ENCODE data around the gene CNOT6.

CNOT6 gene

GRCh38 chr5:180580681-180581080 is 86.5 kb downstream of the CNOT6 start:
- DNase-seq (ENCODE audit: low read depth), result no peak

- no peak for DNase-seq (ENCODE audit: low read depth)
Measured at GRCh38 chr5:180583738-180584137, 89.6 kb downstream of the CNOT6 start.

DNA sequence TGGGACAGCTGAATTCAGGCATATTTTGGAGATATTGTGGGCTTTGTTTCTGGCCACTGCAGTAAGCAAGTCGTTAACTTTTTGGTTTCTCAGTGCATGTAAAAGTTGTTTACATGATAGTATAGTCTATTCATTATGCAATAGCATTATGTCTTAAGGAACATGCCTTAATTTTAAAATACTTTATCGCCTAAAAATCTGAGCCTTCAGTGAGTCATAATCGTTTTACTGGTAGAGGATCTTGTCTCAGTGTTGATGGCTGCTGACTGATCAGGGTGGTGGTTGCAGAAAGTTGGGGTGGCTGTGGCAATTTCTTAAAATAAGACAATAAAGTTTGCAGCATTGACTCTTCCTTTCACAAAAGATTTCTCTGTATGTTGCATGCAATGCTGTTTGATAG is 92.0 kb downstream of the CNOT6 start:
- no peak for DNase-seq (ENCODE audit: low read depth)

- DNase-seq (ENCODE audit: low read depth), result no peak
Measured at GRCh38 chr5:180586870-180587269, 92.7 kb downstream of the CNOT6 start.

DNA sequence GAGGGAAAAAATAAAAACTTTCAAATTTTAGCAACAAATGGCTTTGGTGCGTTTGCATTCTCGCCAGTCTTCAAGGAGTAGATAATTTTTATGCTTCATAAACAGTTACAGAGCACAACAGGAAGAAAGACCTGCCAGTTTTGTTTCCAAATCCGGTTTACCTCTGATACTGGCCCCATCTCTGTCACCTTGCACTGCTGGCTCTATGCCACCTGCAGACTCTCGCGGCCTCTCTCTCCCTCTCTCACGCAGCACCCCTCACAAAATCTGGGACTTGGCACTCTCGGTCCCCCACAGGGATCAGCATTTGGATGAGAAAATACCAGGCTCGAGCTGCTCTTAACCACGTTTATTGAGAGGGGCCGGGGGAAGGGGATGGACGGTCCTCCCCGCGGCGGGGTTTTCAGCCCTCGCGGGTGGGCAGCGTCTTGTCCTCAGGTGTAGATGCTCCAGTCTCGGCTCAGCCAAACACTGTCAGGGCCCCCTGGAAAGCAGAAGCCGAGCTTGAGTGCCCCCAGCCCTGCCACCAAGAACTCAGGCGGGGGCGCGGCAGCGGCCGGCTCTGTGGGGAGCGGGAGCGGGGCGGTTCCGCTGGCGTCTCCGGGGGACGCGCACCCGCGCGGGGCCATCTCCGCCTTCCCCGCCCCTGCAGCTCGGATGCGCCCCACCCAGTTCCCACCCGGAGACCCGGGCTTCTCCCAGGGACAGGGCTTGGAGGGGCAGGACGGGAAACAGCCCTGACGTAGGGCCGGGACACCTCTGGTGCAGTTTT is 95.8 kb downstream of the CNOT6 start:
- DNase-seq (ENCODE audit: low read depth), result no peak

GRCh38 chr5:180590543-180591310 is 96.5 kb downstream of the CNOT6 start:
- no peak for DNase-seq (ENCODE audit: low read depth)

DNA sequence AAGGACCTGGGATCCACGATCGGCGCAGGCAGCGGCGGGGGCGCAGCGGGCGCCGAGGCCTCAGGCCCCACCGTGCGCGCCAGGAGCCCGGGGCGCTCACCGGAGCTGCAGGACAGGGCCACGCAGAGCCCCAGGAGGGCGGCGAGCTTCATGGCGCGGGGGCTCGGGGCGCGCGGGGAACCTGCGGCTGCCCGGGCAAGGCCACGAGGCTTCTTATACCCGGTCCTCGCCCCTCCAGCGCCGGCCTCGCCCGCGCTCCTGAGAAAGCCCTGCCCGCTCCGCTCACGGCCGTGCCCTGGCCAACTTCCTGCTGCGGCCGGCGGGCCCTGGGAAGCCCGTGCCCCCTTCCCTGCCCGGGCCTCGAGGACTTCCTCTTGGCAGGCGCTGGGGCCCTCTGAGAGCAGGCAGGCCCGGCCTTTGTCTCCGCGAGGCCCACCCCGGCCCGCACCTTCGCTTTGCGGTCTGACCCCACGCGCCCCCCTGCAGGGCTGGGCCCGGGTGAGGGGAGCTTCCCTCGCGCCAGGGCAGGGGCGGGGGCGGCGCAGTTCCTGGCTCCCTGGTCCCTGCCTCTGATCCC is 97.2 kb downstream of the CNOT6 start, which contains the start of gene SCGB3A1:
Gene SCGB3A1 (minus strand): TSS at position 189 of the 577 bp plus-strand sequence. CDS start 37 bp downstream, at position 152.
- DNase-seq (ENCODE audit: low read depth), result no peak

- no peak for DNase-seq (ENCODE audit: low read depth)
Measured at GRCh38 chr5:180592176-180592575, 98.0 kb downstream of the CNOT6 start.

GRCh38 chr5:180593446-180594206 is 99.4 kb downstream of the CNOT6 start:
- DNase-seq (ENCODE audit: low read depth), result no peak

DNA sequence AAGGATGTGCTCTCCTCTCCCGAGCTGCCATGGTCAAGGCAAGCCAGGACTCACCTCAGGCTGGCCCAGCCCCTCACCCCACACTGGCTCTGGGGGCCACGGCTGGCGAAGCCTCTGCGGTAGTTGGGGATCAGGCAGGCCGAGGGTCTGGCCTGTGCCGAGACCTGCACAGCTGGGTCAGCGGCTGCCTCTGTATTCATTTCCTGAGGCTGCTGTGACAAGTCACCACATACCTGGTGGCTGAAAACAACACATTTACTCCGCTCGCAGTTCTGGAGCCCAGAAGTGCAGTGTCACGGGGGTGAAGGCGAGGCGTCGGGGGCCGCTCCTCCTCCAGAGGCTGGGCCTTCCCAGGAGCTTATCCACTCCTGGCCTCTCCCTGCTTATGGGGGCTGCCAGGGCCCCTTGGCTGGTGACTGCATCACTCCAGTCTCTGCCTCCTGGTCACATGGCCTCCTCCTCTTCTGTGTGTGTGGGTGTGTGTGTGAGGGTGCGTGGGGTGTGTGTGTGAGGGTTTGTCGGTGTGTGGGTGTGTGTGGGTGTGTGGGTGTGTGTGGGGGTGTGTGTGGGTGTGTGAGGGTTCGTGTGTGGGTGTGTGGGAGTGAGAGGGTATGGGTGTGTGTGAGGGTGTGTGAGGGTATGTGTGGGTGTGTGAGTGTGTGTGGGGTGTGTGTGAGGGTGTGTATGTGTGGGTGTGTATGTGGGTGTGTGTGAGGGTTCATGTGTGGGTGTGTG is 100.3 kb downstream of the CNOT6 start:
- DNase-seq (ENCODE audit: low read depth), result no peak

- no peak for DNase-seq (ENCODE audit: low read depth)
Measured at GRCh38 chr5:180595046-180595379, 100.8 kb downstream of the CNOT6 start.

- no peak for DNase-seq (ENCODE audit: low read depth)
Measured at GRCh38 chr5:180595381-180596114, 101.4 kb downstream of the CNOT6 start.

DNA sequence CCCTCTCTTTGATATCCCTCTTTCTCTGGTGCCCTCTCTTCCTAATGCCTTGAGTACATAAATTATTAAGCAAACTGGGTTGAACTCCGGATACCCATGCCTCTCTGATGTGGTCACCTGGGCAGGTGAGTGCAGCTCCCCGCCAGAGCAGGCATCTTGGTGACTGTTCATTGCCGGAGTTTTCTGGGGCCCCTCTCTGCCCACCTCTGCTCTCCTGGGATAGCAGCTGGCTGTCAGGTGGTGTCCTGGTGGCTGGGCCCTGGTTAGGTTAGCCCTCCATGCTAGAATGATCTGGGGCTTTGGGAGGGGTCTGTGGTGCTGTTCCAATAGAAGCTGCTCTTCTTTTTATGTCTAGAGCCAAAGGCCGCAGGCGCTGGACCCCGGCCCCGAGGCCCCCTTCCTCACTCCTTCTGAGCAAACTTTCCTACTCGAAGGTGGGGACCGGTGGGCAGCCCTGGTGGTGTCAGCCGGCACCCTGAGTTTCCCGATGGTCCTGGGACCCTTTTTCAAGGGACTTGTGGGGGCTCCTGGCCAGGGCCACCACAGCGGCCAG is 102.0 kb downstream of the CNOT6 start:
- no peak for DNase-seq (ENCODE audit: low read depth)

- no peak for DNase-seq (ENCODE audit: low read depth)
Measured at GRCh38 chr5:180596668-180597231, 102.6 kb downstream of the CNOT6 start.

DNA sequence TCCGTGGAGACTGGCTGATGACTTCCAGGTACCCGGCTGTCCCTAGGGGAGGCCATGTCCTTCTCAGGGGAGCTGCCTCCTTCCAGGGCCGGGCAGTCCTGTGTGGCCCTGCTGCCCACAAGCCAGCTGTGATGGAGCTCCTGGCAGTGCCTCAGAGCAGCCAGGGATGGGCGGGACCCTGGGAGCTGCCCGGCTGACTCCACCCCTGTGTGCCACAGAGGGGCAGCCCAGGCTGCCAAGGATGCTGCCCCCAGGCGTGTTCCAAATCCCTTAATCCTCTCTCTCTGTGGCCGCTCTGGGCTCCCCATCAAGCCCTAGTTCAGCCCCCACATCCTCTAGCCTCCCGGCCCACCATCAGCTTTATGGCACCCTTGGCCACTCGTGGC is 104.1 kb downstream of the CNOT6 start:
- no peak for DNase-seq (ENCODE audit: low read depth)

- no peak for DNase-seq (ENCODE audit: low read depth)
Measured at GRCh38 chr5:180598797-180599589, 104.8 kb downstream of the CNOT6 start.

GRCh38 chr5:180599590-180599914 is 105.4 kb downstream of the CNOT6 start:
- no peak for DNase-seq (ENCODE audit: low read depth)

GRCh38 chr5:180599981-180600553 is 105.9 kb downstream of the CNOT6 start:
- no peak for DNase-seq (ENCODE audit: low read depth)

DNA sequence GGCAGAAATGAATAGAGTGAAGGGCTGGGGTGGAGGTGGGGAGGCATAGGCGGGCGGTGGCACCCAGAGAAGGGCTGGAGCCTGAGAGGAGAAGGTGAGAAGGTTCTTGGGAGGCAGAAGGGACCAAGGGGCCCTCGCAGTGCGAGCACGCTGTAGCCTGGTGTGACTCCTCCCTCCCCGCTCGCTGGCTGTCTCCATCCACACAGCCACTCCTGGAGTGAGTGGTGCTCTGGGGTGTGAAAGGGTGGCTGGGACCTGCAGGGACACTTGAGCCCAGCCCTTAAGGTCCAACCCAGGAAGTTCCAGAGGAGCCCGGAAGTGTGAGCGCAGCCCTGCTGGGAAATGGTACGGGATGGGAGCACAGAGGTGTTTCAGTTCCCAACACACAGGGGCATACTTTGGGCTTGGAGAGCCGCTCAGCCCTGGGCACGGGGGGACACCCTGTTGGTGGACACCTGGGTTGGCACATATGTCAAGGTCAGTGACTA is 106.4 kb downstream of the CNOT6 start:
- DNase-seq (ENCODE audit: low read depth), result no peak
